GM21786 (cell line): ENCODE data around the gene DSN1.

Experiments used
- ATAC-seq: cut with Tn5 transposase; IDR thresholded peaks from one replicate; pipeline ENCODE4 v1.9.1; 2021; ENCODE audit not compliant: unreplicated experiment

Gene DSN1

DNA sequence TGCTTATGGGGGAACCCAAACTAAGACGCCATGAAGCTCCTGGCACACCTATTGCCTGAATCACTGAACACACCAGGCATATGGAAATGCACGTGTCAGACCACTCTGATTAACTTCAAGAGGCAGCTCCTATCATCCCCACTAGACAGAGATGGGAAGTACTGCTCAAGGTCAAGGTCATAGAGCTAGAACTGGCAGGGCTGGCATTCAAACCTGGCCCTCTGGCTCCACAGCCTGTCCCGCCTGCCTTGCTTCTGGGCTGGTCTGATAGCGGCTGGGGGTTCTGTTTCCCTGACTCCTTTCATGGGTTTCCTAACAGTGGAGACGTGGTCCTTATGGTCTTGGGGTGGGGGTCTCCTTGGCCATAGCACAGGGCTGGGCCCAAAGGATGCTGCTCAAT lies 22.6 kb upstream of the DSN1 start:
- no peak for ATAC-seq

DNA sequence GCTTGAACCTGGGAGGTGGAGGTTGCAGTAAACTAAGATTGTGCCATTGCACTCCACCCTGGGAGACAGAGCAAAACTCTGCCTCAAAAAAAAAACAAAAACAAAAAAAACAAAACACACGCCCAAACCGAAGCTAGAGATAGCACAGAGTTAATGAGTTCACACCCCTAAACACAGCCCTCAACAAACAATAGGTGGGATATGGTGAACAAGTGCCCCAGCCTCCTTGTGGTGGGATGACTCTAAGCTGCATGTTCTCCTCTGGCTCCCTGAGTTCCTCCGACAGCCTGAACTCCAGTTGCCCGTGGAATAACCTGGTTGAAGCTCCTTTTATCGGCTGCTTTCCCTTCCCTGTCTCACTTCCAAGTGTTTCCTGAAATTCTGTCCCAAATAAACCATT lies 22.1 kb upstream of the DSN1 start:
- ATAC-seq: no peak

DNA sequence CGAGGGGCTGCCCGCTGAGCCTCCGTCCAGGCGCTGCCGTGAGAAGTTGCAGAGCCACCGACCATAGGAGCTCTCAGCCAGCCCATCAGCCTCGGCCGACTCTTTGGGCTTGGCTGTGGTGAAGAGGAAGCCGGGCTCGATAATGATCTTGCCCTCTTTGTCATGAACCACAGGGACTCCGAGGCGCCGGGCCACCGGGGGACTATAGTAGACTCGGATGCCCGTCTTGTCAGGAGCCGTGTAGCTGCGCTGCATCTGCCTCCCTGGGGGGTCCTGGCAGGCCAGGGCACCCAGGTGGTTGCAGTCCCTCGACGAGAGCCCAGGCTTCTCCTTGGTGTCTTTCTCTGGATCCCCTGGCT lies 20.5 kb upstream of the DSN1 start:
- ATAC-seq: no peak

DNA sequence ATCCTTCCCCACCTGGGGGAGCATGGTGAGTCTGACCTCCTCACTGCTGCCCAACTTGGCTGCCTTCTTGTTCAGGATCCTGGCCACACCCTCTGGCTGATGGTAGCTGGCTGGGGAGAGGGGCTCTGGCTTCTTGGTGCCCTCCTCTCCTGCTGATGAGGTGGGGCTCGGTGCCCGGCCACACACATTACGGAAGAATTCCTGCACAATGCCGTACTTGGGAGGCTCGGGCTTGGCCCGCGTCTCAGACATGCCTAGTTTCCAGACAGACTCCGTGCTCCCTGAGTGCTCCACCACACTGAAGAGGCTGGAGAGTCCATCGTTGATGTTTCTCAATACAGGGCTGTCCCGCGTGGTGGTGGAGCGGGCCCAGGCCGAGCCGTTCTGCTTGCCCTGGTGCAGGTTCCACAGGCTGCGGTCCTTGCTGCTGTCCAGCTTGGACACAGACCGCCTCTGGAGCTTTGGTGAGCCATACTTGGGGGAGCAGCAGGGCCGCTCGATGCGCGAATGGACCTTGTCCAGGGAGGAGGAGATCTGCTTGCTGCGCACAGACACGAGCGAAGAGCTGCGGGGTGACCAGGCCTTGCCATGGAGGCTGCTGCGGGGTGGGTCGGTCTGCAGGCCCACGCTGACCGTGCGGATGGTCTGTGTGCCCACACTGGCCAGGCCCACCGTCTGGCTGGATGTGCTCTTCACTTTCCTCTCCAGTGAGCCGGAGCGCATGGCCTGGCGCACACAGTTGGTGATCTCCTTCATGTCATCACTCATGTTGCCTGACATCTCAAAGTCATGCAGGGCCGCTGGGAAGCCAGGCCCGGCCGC lies 19.9 kb upstream of the DSN1 start:
- ATAC-seq: no peak

DNA sequence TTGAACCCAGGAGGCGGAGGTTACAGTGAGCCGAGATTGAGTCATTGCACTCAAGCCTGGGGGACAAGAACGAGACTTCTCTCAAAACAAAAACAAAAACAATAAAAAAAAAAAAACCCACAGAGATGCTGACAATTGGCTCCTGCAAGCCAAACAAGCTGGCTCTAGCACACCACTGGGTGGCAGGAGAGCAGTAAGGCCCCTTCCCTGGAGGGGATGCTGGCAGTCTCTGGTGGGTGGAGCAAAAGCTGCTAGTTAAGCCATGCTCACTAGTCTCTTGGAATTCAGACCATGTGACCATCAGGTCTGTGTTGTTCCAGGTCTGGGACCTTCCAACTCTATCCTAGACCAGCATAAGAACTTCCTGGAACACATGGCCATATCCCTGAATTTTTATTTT lies 18.9 kb upstream of the DSN1 start:
- no peak for ATAC-seq

DNA sequence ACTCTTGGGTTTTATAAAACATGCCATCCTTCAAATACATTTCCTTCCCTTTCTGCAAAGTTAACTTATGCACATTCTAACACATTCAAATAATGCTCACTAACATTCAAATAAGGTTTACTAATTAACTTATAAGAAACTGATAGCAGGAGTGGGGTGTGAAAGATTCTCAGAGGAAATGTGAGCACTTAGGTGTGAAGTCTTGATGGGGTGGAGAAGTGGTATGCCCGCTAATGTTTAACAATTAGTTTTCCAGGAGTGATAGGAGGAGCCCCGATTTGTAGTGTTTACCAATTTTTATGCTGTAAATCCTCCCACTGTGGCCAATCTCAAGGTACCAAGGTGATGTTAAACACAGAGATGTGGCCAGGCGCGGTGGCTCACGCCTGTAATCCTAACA lies 18.3 kb upstream of the DSN1 start:
- ATAC-seq: no peak

DNA sequence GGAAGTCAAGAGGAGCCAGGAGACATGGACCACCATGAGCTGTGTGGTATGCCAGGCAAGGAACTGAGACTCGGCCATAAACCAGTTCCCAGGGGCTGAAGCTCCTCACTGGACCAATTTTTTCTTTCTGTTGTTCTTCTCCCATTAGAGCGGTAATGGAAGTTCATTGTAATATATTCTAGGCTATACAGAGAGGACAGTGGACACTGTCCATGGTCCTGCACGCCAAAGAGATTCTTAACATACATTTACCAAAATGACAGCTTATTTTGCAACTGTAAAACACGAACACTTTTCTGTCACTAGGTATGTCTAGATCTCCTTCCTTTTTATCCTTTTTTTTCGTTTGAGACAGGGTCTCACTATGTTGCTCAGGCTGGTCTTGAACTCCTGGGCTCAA lies 13.1 kb upstream of the DSN1 start:
- no peak for ATAC-seq

DNA sequence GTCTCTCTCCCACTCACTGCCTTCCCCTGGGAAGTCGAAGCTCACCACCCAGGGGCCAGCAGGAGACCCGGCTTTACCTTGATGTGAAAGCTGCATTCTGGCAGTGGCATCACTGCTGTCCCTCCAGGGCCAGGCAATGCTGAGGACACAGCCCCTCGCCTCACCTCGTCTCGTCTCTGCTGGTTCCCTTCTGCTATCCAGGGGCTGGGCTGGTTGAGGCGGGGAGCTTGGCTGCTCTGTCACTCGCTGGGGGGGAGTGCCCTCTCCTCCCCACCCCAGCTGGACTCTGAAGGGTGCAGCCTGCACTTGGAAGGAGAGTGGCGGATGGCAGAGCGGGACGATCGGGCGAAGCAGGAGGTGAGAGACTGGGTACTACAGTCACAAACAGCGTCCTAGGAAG lies 12.7 kb upstream of the DSN1 start:
- ATAC-seq: no peak

DNA sequence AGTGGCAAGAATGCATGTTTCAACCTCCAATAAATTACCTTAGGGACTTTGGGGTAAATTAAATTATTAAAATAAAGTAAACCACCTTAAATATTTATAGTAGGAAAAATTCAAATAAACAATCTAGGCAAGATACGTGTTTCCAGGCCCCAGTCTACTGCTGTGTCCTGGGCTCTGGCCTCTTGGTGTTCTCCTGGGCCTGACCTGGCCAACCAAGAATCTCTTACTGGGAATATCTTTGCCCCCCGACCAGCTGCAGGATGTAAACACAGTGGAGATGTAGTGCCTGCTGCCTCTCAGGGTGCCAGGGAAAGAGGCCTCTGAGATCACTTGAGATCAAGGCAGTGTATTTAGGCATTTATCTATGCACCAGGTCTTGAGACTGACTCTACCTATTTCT lies 11.7 kb upstream of the DSN1 start:
- ATAC-seq: no peak

DNA sequence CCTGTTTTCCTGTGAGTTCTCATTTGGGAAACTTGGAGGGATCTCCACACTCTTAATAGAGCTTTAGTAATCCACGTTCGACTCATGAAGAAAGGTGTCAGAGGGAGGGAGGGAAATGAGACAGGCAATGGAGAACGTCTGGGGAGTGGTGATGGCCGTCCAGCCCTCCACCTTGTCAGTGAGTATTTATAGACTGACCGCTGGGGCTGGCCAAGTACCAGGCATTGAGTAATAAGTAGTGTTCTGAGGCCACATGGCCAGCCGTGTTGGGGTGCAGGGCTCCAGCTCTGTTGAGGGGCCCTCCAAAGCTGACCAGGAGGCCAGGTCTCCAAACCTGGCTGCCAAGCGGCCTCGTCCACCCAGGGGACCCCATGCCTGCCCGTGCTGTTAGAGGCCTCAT lies 11.3 kb upstream of the DSN1 start:
- no peak for ATAC-seq

DNA sequence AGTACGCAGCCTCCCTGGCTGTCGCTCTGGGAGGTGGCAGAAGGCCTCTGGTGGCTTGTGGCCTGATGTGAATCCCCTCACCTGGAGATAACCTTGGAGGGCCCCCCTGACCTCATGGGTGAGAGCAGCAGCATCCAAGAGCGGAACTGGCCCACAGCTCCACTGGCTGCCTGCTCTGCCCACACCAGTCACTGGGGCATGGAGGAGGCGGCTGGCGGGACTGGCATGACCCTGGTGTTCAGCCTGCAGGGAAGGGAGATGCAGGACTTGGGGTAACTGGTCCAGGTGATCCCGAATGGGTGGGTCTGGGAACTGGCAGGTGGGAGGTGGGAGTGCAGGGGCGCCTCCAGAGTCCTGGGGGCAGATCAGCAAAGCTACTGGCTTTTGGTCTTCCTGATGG lies 10.6 kb upstream of the DSN1 start:
- ATAC-seq: no peak

DNA sequence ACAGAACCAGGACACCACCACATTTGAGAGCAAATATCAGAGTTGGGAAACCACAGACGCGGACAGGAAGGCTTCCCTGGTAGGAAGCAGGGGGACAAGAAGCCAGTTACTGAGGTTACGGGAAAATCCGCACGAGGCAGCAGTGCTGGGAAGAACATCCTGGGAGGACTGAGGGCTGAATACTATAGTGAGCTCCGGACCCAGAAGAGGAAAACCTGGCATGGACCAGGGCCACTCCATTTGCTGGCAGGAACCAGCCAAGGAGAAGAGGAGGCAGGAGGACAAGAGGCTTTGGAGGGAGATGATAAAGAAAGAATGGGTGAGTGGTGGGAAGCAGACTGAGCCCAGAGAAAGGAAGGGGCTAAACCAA lies 6.1 kb upstream of the DSN1 start:
- no peak for ATAC-seq

DNA sequence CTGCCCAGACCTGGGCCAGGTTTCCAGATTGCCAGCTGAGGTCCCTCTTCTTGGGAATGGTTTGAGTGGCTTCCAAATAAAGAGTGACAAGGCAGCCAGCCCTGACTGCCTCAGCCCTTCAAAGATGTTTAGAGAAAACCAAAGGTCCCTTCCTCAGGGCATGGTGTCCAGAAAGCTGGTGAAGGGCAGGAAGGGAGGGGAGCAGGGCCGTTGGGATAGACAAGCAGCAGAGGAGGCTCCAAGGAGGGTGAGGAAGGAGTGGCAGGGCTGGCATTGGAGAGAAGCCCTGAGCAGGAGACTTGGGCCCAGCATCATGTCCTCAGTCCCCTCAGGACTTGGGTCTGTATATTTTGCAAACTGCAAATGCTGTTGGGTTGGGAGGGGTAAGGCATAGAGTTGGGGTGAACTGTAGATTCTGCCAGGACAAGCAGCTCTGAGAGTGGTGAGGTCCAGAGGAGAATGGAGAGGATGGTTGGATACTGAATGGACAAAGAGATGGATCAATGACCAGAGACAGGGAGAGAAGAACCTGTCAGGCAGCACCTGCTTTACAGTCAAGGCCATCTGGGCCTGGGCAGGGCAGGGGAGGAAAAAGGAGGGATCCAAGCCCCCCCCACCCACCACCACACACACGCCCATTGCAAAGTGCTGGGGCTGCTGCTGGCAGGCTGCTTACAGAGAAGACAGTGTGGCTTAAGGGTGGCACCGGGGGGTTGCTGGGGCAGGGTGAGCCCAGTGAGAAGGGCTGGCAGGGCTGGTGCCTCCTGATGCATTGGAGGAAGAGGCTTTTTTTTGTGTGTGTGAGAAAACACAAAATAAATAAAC lies 5.5 kb upstream of the DSN1 start:
- ATAC-seq: no peak

DNA sequence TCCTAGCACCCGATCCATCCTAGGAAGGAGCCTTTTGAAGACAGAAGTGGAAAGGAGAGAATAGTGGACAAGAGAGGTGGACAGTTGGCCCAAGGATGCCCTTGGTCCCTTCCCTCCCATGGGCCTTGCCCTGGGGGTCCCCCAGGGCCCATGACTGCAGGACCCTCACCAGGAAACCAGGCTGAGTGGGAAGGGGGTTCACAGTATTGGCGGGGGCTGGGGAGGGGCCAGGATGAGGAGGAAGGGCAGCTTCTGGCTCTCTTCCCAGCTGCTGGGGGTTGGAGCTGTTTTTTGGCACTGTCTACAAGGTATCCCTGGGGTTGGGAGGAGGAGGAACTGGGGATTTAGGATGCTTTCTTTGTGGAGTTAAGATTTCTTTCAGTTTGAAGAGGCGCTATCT lies 4.0 kb upstream of the DSN1 start:
- no peak for ATAC-seq

DNA sequence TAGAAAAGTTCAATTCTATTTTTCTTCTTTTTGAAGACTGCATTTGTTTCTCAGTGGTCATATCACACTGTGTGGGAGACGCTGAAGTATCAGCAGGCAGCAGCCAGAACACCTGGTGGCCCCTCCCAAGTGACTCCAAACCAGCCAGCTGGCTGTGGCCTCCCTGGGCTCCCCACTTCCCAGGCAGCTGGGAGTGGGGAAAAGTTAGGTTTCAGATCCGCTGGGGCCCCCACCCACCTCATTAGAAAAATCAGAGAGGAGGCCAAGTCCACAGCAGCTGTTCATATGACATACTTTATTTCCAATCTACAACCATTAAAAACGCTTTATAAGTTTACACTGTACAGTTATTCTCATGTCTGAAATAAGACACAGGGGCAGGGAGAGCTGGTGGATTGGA lies 3.6 kb upstream of the DSN1 start:
- ATAC-seq: no peak

DNA sequence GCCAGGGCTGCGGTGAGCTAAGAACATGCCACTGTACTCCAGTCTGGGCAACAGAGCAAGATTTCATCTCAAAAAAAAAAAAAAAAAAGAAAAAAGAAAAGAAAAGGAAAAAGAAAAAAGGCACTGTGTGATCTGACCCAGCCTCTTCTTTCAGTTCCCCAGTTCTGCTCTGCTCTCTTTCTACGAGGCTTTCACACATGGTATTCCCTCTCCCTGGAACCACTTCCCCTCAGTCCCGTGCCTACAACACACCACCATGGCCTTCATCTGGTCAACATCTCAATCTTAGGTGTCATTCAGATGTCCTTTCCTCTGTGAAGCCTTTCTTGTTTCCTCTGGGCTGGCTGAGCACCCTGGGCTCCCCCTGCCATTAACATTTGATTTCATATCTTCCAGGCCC lies 2.3 kb upstream of the DSN1 start:
- no peak for ATAC-seq

DNA sequence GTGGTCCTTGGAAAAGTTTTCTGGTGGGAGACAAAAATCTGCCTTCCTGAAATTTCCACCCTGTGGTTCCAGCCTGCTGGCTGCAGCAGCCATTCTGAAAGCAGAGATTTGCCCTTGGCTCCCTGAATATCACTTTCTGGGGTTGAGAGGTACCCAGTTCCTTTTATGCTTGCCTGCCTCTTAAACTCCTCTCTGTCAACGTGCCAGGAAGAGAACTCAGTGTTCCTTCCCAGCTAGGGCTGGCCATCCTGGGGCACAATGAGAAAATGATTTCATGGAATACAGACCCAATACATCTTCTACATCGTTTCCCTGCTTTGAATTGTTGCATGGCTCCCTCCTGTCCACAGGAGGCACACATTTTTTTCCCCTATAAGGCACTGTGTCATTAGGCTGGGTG lies 1.6 kb upstream of the DSN1 start:
- ATAC-seq: no peak

DNA sequence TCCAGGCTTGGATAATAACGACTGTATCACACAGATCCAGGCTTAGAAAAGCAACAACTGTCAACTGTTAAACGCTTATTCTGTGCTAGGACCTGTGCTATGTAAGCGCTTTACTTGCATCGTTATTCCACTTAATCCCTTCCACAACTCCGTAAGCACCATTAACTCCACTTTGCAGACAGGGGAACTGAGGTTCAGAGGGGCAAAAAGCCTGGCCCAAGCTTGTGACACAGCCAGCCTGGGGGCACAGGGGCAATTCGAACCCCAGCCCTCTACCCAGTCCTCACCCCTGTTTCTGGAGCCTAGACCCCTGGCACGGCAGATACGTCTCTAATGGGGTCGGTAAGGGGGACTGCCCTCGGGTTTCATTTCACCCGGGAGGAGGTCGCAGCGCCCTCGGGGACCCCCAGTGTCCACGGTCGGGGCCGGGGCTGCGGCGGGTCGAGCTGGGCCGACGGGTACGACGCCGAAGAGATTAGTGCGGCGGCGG lies 411 bp downstream of the DSN1 start:
- no peak for ATAC-seq

DNA sequence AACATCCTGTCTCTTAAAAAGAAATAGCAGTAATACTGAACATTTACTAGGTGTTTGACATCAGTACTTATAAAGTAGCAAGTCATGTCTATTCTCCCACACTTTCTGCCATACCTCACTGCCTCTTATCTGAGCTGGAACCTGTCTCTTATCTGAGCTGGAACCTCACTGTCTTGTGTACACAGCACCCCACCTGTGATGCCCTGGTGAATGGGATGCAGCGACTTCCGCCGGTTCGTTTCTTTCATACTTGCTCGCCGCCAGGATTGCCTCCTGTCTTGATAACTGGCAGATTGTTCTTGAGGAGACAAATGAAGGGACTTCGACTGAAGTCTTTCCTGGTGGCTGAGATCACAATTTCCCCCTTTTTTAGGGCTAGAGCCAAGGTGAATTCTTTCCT lies 2.9 kb downstream of the DSN1 start:
- ATAC-seq: no peak

DNA sequence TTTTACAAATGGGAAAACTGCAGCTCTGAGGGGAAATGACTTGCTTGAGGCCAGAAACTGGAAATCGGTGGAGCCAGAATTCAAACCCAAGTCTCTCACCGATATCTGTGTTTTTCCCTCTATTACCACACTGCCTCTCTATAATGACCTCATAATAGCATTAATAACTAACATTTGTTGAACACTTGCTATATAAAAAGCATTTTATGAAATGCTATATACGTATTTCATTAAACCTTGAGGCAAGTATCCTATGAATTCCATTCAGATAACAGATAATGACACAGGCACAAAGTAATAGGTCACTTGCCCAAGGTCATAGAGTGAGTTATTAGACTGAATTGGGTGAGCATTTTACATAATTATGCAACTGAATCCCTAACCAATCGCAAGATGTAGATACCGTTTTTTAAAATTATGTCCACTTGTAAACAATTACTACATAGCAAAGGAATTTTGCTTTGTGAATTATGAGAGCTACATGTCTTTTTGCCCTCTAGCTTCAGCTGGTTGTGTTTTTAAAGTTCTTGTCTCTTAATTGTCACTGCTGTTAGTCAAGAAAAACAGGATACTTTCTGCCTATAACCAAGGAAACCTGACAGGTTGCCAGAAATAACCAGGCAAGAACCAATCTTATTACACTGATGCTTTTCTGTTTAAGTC lies 4.7 kb downstream of the DSN1 start:
- ATAC-seq: no peak

DNA sequence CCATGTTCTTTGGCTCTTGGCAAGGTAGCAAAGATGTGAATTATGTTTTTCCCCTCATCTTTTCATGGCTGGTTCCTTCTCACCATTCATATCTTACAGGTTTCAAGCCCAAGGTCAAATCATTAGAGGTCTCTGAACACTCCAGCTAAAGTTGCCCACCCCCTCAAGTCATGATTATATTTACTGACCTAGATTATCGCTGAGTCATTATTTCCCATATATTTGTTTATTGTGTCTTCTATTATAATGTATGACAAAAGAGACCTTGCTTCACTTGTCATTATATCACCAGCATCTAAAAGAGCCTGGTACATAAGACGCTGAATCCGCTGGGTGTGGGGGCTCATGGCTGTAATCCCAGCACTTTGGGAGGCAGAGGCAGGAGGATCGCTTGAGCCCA lies 12.4 kb downstream of the DSN1 start:
- no peak for ATAC-seq

DNA sequence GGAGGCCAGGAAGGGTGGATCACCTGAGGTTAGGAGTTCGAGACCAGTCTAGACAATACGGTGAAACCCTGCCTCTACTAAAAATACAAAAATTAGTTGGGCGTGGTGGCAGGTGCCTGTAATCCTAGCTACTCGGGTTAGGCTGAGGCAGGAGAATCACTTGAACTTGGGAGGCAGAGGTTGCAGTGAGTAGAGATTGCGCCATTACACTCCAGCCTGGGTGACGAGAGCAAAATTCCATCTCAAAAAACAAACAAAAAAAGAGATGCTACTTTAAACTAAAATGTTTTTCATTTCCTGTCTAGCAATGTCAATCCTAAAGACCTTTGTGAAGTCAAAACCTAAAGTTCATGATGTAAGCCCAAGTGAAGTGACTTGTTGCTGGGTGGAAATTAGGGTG lies 12.9 kb downstream of the DSN1 start:
- no peak for ATAC-seq
